ENCODE data around the gene ATG7. TPM values are rescaled to one million over a fixed set of nuclear protein-coding genes. Genes with fewer than 3 reads are reported as not detected.

ATG7 gene
- total RNA-seq, 1 donor from 2014 or later = 53.4 TPM

DNA sequence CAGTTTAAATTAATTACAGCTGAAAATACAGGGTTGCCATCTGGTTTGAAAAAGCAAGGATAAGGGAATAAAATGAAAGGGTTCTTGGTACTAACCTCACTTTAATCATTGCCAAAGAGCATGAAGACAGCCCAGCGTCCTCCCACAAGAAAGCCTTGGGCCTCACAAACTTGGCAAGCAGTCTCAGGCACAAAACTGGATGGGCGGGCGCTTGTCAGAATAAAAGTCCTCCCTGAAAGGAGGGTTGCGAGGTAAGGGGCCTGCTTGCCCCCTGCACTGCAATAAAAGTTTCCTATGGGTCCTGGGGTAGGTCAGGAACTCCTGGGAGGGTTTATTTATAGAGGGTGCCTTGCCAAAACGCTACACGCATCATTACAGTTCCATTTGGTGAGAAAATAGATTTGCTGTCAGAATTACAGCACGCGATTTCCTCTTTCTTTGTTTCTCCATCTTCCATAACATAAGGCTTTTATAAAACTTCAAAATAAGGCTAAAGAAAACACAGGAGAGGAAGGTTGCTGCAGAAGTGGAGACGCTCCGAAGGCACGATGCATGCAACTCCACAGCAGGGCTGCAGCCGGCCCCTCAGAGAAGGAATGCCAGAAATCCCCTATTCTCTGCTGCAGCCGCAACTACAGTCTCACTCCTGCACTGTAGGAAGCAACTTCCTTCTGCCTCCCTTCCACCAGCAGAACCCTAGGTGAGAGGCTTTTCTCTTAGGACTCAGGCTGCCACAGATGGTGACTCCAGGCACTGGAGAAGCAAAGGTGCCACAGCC, 310.2 kb downstream of the ATG7 start:
- TF ChIP-seq, protein P1, sequence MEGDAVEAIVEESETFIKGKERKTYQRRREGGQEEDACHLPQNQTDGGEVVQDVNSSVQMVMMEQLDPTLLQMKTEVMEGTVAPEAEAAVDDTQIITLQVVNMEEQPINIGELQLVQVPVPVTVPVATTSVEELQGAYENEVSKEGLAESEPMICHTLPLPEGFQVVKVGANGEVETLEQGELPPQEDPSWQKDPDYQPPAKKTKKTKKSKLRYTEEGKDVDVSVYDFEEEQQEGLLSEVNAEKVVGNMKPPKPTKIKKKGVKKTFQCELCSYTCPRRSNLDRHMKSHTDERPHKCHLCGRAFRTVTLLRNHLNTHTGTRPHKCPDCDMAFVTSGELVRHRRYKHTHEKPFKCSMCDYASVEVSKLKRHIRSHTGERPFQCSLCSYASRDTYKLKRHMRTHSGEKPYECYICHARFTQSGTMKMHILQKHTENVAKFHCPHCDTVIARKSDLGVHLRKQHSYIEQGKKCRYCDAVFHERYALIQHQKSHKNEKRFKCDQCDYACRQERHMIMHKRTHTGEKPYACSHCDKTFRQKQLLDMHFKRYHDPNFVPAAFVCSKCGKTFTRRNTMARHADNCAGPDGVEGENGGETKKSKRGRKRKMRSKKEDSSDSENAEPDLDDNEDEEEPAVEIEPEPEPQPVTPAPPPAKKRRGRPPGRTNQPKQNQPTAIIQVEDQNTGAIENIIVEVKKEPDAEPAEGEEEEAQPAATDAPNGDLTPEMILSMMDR (IDR thresholded peaks at IDR 0.05; ENCODE audit: insufficient read depth, low read length, severe bottlenecking) = no peak
- no peak for FAIRE-seq
- Histone ChIP-seq H3K4me3 (ENCODE audit: low read depth, low read length) (no peak overlapping the region), H3K27me3 (ENCODE audit: control insufficient read depth, insufficient read depth, low read length) (no peaks in the 10 kb centered on the region), H3K36me3 (ENCODE audit: control insufficient read depth, insufficient read depth, low read length) (peaks cover 1% of the 10 kb centered on the region)
- DNase-seq (ENCODE audit: low read depth) = peak; percentile 39

DNA sequence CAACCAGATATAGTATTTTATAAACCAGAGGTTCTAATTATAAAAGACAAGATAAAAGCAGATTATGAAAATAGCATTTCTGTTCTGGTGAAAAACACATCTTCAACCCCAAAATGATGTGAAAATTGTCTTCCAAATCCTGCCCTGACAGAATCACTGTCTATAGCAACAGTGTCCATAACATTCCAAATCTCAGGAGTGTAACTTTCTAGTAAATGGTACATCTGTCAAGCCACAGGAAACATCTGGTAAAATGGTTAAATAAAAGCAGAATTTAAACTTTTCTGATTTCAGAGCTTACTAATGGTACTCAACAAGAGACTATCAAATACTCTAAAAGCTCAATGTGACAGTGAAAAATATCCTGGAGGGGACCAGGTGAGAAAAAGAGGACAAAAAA, 311.0 kb downstream of the ATG7 start:
- no peak overlapping the region for H3K4me3 ChIP-seq (ENCODE audit: low read depth, low read length)
- H3K36me3 ChIP-seq (ENCODE audit: control insufficient read depth, insufficient read depth, low read length) = peaks cover under 1% of the 10 kb centered on the region
- no peaks in the 10 kb centered on the region for H3K27me3 ChIP-seq (ENCODE audit: control insufficient read depth, insufficient read depth, low read length)
- DNase-seq (ENCODE audit: low read depth) = no peak
- FAIRE-seq = no peak
- TF ChIP-seq, protein P1 (IDR thresholded peaks at IDR 0.05; ENCODE audit: insufficient read depth, low read length, severe bottlenecking) = no peak

DNA sequence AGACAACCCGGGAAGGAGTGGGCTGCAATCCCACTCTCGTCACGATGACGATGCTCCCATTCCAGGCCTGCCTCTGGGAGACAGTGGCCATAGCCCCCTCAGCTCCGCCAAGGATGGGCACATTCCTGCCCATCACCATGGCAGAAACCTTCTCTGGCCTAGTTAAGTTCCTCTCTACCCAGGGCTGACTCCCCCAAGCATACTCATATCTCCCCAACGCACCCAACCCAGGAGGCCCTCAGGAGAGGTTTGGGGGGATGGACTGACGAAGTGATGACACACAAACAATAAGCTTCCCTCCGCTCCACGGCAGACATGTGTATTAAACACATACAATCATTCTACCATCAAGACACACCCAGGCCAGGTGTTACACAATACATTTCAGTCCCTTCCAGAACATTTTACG, 311.4 kb downstream of the ATG7 start:
- no peak for FAIRE-seq
- no peaks in the 10 kb centered on the region for H3K36me3 ChIP-seq (ENCODE audit: control insufficient read depth, insufficient read depth, low read length)
- peak; percentile 32 for DNase-seq (ENCODE audit: low read depth)
- TF ChIP-seq, protein P1 (IDR thresholded peaks at IDR 0.05; ENCODE audit: insufficient read depth, low read length, severe bottlenecking) = no peak
- H3K4me3 ChIP-seq (ENCODE audit: low read depth, low read length) = no peak overlapping the region
- H3K27me3 ChIP-seq (ENCODE audit: control insufficient read depth, insufficient read depth, low read length) = no peaks in the 10 kb centered on the region

DNA sequence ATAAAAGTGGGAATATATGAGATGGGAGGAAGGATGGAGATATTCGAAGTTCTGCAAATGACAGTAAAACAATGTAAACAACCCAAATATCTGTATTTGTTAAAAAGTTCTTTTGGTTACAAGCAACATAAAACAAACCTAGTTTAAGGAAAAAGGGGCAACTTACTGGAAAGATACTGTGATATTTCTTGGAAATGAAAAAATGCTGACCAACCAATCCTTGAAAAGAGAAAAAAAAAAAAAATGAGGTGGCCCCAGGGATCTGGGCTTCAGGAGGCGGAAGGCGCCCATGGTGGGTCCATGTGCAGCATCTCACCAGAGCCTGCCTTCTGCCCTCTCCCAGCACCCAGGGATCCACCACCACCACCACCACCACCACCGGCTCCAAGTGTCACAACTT, 312.4 kb downstream of the ATG7 start:
- no peak overlapping the region for H3K4me3 ChIP-seq (ENCODE audit: low read depth, low read length)
- DNase-seq (ENCODE audit: low read depth) (no peak), FAIRE-seq (no peak)
- H3K36me3 ChIP-seq (ENCODE audit: control insufficient read depth, insufficient read depth, low read length) = no peaks in the 10 kb centered on the region
- H3K27me3 ChIP-seq (ENCODE audit: control insufficient read depth, insufficient read depth, low read length) = no peaks in the 10 kb centered on the region
- TF ChIP-seq, protein P1 (IDR thresholded peaks at IDR 0.05; ENCODE audit: insufficient read depth, low read length, severe bottlenecking) = no peak

DNA sequence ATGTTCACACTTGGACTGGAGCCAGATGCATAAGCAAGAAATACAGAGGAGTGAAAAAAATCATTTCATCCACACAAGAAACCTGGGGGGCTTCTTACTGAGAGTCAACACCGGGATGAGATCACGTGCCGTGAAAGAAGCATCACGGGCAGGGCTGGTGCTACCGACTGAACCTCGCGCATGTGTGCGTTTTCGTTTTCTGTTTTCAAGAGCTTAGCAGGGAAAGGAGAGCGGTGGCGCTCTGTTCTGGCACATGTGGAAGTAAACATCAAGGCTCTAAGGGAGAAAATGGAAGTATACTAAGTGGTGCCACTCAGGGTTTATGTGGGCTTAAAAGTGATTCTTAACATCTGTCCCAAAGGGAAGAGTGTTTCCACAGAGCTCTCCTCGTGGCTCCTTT, 315.6 kb downstream of the ATG7 start:
- DNase-seq (ENCODE audit: low read depth) = no peak
- no peak for FAIRE-seq
- Histone ChIP-seq H3K27me3 (ENCODE audit: control insufficient read depth, insufficient read depth, low read length) (no peaks in the 10 kb centered on the region), H3K4me3 (ENCODE audit: low read depth, low read length) (no peak overlapping the region), H3K36me3 (ENCODE audit: control insufficient read depth, insufficient read depth, low read length) (no peaks in the 10 kb centered on the region)
- TF ChIP-seq, protein P1 (IDR thresholded peaks at IDR 0.05; ENCODE audit: insufficient read depth, low read length, severe bottlenecking) = no peak

DNA sequence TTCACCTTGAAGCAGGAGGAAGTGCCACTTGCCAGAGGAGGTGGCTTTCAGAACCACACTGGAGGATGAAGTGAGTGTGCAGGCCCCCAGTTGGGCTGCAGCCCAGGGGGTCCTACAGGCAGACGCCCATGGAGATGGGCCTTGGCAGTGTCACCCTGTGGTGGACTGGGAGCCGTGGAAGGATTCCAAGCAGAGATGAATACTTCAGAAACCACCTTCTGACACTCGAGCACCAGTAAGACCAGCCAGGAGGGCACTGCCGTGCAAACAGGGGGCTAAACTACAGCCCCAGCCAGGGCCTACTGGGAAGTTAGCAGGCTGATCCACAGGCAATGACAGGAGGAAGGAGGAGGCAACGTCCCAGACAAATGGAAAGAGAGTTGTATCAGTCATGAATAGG, 316.1 kb downstream of the ATG7 start:
- Histone ChIP-seq H3K4me3 (ENCODE audit: low read depth, low read length) (no peak overlapping the region), H3K27me3 (ENCODE audit: control insufficient read depth, insufficient read depth, low read length) (no peaks in the 10 kb centered on the region), H3K36me3 (ENCODE audit: control insufficient read depth, insufficient read depth, low read length) (no peaks in the 10 kb centered on the region)
- DNase-seq (ENCODE audit: low read depth) = no peak
- peak; percentile 58 for FAIRE-seq
- TF ChIP-seq, protein P1 (IDR thresholded peaks at IDR 0.05; ENCODE audit: insufficient read depth, low read length, severe bottlenecking) = no peak
